ENCODE measurements around the gene SCGB3A1. TPM values are rescaled to one million over a fixed set of nuclear protein-coding genes. Genes with fewer than 3 reads are reported as not detected.

SCGB3A1 gene
- polyA plus RNA-seq, 4 donors: 0.22 to 0.90 TPM; not detected in 2

- H3K4me1 ChIP-seq (ENCODE audit: control insufficient read depth in 3 of 3, insufficient read depth in 2 of 3, low read depth in 1 of 3, low read length in 2 of 3): no peaks in the 10 kb centered on the region
- 2 to 4% (median 3%) methylated on average over 48 to 63 of the region's 63 CpGs for WGBS, 3 donors
- H3K36me3 ChIP-seq (ENCODE audit: control insufficient read depth in 3 of 3, insufficient read depth in 2 of 3, low read depth in 1 of 3, low read length in 3 of 3): no peaks in the 10 kb centered on the region
- H3K27me3 ChIP-seq (ENCODE audit: control insufficient read depth in 3 of 3, insufficient read depth in 3 of 3, low read length in 3 of 3): peaks cover 17 to 47% (median 20%) of the 10 kb centered on the region in 3 donors
- DNase-seq (peak in 1 of 2 donors; percentile 7), FAIRE-seq (no peak)
- peak overlapping the region in 1 of 3 donors; percentile 8 for H3K4me3 ChIP-seq (ENCODE audit: low read depth in 1 of 3, low read length in 3 of 3)
- H3K27ac ChIP-seq (ENCODE audit: low read depth in 1 of 3, low read length in 2 of 3): no peak overlapping the region
- H3K9me3 ChIP-seq (ENCODE audit: control insufficient read depth in 2 of 2, insufficient read depth in 1 of 2, low read depth in 1 of 2, low read length in 1 of 2): no peaks in the 10 kb centered on the region
Measured at GRCh38 chr5:180590543-180591310, 572 bp downstream of the SCGB3A1 start.

- Histone ChIP-seq H3K27ac (ENCODE audit: low read depth in 1 of 3, low read length in 2 of 3) (no peak overlapping the region), H3K27me3 (ENCODE audit: control insufficient read depth in 3 of 3, insufficient read depth in 3 of 3, low read length in 3 of 3) (peaks cover 17 to 47% (median 20%) of the 10 kb centered on the region in 3 donors), H3K9me3 (ENCODE audit: control insufficient read depth in 2 of 2, insufficient read depth in 1 of 2, low read depth in 1 of 2, low read length in 1 of 2) (no peaks in the 10 kb centered on the region), H3K4me3 (ENCODE audit: low read depth in 1 of 3, low read length in 3 of 3) (no peak overlapping the region), H3K4me1 (ENCODE audit: control insufficient read depth in 3 of 3, insufficient read depth in 2 of 3, low read depth in 1 of 3, low read length in 2 of 3) (no peaks in the 10 kb centered on the region), H3K36me3 (ENCODE audit: control insufficient read depth in 3 of 3, insufficient read depth in 2 of 3, low read depth in 1 of 3, low read length in 3 of 3) (no peaks in the 10 kb centered on the region)
- no peak for DNase-seq
- WGBS, 3 donors: 4 to 7% (median 4%) methylated on average over 40 to 44 of the region's 44 CpGs
- FAIRE-seq: no peak
Measured at GRCh38 chr5:180589771-180590542, 1.3 kb downstream of the SCGB3A1 start.

DNA sequence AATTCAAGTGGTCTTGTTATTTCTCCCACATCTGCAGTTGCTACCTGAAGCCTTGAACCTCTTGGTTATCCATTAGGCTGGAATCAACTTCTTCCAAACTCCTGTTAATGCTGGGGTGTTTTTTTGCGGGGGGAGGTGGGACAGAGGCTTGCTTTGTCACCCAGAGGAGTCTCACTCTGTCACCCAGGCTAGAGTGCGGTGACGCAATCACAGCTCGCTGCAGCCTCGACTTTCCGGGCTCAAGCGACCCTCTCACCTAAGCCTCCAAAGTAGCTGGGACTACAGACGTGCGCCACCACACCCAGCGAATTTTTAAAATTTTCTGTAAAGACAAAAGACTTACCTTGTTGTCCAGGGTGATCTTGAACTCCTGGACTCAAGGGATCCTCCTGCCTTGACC lies 4.4 kb downstream of the SCGB3A1 start:
- 84 to 93% (median 92%) methylated on average over 10 of the region's 10 CpGs for WGBS, 3 donors

DNA sequence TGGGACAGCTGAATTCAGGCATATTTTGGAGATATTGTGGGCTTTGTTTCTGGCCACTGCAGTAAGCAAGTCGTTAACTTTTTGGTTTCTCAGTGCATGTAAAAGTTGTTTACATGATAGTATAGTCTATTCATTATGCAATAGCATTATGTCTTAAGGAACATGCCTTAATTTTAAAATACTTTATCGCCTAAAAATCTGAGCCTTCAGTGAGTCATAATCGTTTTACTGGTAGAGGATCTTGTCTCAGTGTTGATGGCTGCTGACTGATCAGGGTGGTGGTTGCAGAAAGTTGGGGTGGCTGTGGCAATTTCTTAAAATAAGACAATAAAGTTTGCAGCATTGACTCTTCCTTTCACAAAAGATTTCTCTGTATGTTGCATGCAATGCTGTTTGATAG lies 5.1 kb downstream of the SCGB3A1 start:
- no peaks in the 10 kb centered on the region for H3K4me1 ChIP-seq (ENCODE audit: control insufficient read depth in 3 of 3, insufficient read depth in 2 of 3, low read depth in 1 of 3, low read length in 2 of 3)
- DNase-seq (no peak), FAIRE-seq (no peak)
- no peak overlapping the region for H3K4me3 ChIP-seq (ENCODE audit: low read depth in 1 of 3, low read length in 3 of 3)
- H3K9me3 ChIP-seq (ENCODE audit: control insufficient read depth in 2 of 2, insufficient read depth in 1 of 2, low read depth in 1 of 2, low read length in 1 of 2): peaks cover 0 to 4% of the 10 kb centered on the region in 2 donors
- 83 to 86% (median 86%) methylated on average over 3 of the region's 3 CpGs for WGBS, 3 donors
- peaks cover 13 to 26% (median 18%) of the 10 kb centered on the region in 3 donors for H3K27me3 ChIP-seq (ENCODE audit: control insufficient read depth in 3 of 3, insufficient read depth in 3 of 3, low read length in 3 of 3)
- H3K27ac ChIP-seq (ENCODE audit: low read depth in 1 of 3, low read length in 2 of 3): no peak overlapping the region
- no peaks in the 10 kb centered on the region for H3K36me3 ChIP-seq (ENCODE audit: control insufficient read depth in 3 of 3, insufficient read depth in 2 of 3, low read depth in 1 of 3, low read length in 3 of 3)

More for the DNA sequence above, 4.4 kb downstream of the SCGB3A1 start:
- FAIRE-seq: no peak
- H3K4me1 ChIP-seq (ENCODE audit: control insufficient read depth in 3 of 3, insufficient read depth in 2 of 3, low read depth in 1 of 3, low read length in 2 of 3): no peaks in the 10 kb centered on the region
- H3K4me3 ChIP-seq (ENCODE audit: low read depth in 1 of 3, low read length in 3 of 3): no peak overlapping the region
- peaks cover 0 to 4% of the 10 kb centered on the region in 2 donors for H3K9me3 ChIP-seq (ENCODE audit: control insufficient read depth in 2 of 2, insufficient read depth in 1 of 2, low read depth in 1 of 2, low read length in 1 of 2)
- H3K27ac ChIP-seq (ENCODE audit: low read depth in 1 of 3, low read length in 2 of 3): no peak overlapping the region
- H3K27me3 ChIP-seq (ENCODE audit: control insufficient read depth in 3 of 3, insufficient read depth in 3 of 3, low read length in 3 of 3): peaks cover 17 to 31% (median 18%) of the 10 kb centered on the region in 3 donors
- no peaks in the 10 kb centered on the region for H3K36me3 ChIP-seq (ENCODE audit: control insufficient read depth in 3 of 3, insufficient read depth in 2 of 3, low read depth in 1 of 3, low read length in 3 of 3)
- DNase-seq: no peak

DNA sequence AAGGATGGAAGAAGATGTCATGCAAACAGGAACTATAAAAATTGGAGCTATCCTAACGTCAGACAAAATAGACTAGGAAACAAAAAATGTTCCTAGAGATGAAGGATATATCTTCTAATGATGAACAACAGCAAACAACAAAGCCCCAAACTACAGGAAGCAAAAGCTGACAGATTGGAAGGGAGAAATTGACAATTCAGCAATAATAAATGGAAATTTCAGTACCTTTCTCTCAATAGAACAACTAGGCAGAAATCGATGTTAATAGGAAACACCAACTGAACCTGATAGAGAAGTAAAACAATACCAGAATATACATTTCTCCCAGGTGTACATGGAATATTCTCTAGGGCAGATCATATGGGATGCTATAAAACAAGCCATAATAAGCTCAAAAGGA lies 7.6 kb downstream of the SCGB3A1 start:
- 62 to 82% (median 70%) methylated on average over 2 of the region's 2 CpGs for WGBS, 3 donors

DNA sequence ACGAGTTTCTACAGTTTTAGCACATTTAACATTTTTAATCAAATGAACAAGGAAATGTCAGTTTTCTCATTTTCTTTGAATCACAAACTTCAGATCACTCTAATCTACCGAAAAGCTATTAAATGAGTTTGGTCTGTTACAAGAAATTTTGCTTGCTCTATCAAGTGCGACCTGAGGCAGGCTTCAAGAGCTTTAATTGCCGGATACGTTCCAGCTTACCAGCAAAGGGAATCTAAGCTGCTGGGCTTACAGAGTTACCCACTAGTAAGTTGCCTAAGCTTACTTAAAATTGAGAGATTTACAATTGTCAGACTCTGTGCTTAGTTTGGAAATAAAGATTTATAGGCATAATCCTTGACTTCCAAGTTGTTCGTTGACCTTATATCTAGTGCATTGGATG lies 10.6 kb downstream of the SCGB3A1 start:
- Histone ChIP-seq H3K4me1 (ENCODE audit: control insufficient read depth in 3 of 3, insufficient read depth in 2 of 3, low read depth in 1 of 3, low read length in 2 of 3) (no peaks in the 10 kb centered on the region), H3K27ac (ENCODE audit: low read depth in 1 of 3, low read length in 2 of 3) (no peak overlapping the region), H3K4me3 (ENCODE audit: low read depth in 1 of 3, low read length in 3 of 3) (no peak overlapping the region), H3K9me3 (ENCODE audit: control insufficient read depth in 2 of 2, insufficient read depth in 1 of 2, low read depth in 1 of 2, low read length in 1 of 2) (peaks cover 0 to 4% of the 10 kb centered on the region in 2 donors), H3K36me3 (ENCODE audit: control insufficient read depth in 3 of 3, insufficient read depth in 2 of 3, low read depth in 1 of 3, low read length in 3 of 3) (peaks cover 0 to 5% (median 3%) of the 10 kb centered on the region in 3 donors), H3K27me3 (ENCODE audit: control insufficient read depth in 3 of 3, insufficient read depth in 3 of 3, low read length in 3 of 3) (no peaks in the 10 kb centered on the region)
- DNase-seq (no peak), FAIRE-seq (no peak)
- WGBS, 3 donors: 83 to 91% (median 90%) methylated on average over 6 of the region's 6 CpGs

More for the DNA sequence above, 7.6 kb downstream of the SCGB3A1 start:
- H3K27me3 ChIP-seq (ENCODE audit: control insufficient read depth in 3 of 3, insufficient read depth in 3 of 3, low read length in 3 of 3): peaks cover 0 to 9% (median 6%) of the 10 kb centered on the region in 3 donors
- DNase-seq (no peak), FAIRE-seq (no peak)
- H3K4me1 ChIP-seq (ENCODE audit: control insufficient read depth in 3 of 3, insufficient read depth in 2 of 3, low read depth in 1 of 3, low read length in 2 of 3): no peaks in the 10 kb centered on the region
- no peak overlapping the region for H3K4me3 ChIP-seq (ENCODE audit: low read depth in 1 of 3, low read length in 3 of 3)
- H3K36me3 ChIP-seq (ENCODE audit: control insufficient read depth in 3 of 3, insufficient read depth in 2 of 3, low read depth in 1 of 3, low read length in 3 of 3): peaks cover 0 to 5% (median 0%) of the 10 kb centered on the region in 3 donors
- H3K27ac ChIP-seq (ENCODE audit: low read depth in 1 of 3, low read length in 2 of 3): no peak overlapping the region
- peaks cover 0 to 4% of the 10 kb centered on the region in 2 donors for H3K9me3 ChIP-seq (ENCODE audit: control insufficient read depth in 2 of 2, insufficient read depth in 1 of 2, low read depth in 1 of 2, low read length in 1 of 2)

DNA sequence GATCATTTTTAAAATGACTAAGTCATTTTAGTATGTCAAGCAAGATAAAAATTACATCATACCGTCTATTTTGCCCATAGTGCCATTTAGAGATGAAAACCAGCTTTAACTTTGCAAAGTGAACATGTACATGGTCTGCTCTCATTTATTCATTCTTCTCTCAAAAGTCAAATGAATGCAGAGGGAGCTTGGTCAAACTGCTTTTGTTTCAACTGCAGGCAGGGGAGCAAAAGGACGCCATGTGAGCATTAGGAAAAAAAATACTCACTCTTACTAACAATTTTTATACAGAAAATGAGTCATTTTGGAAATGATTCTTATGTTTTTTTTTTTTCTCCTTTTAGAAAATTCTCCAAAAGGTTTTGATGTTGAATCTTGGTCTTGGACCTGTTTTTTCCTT lies 15.7 kb downstream of the SCGB3A1 start:
- H3K9me3 ChIP-seq (ENCODE audit: control insufficient read depth in 2 of 2, insufficient read depth in 1 of 2, low read depth in 1 of 2, low read length in 1 of 2): no peaks in the 10 kb centered on the region
- WGBS, 3 donors: 81 to 94% (median 82%) methylated on average over 2 of the region's 2 CpGs
- no peak for FAIRE-seq
- H3K36me3 ChIP-seq (ENCODE audit: control insufficient read depth in 3 of 3, insufficient read depth in 2 of 3, low read depth in 1 of 3, low read length in 3 of 3): peaks cover 9 to 22% (median 14%) of the 10 kb centered on the region in 3 donors
- H3K27me3 ChIP-seq (ENCODE audit: control insufficient read depth in 3 of 3, insufficient read depth in 3 of 3, low read length in 3 of 3): no peaks in the 10 kb centered on the region
- no peaks in the 10 kb centered on the region for H3K4me1 ChIP-seq (ENCODE audit: control insufficient read depth in 3 of 3, insufficient read depth in 2 of 3, low read depth in 1 of 3, low read length in 2 of 3)
- H3K27ac ChIP-seq (ENCODE audit: low read depth in 1 of 3, low read length in 2 of 3): no peak overlapping the region
- no peak overlapping the region for H3K4me3 ChIP-seq (ENCODE audit: low read depth in 1 of 3, low read length in 3 of 3)
- no peak for DNase-seq

- no peak for FAIRE-seq
- H3K27me3 ChIP-seq (ENCODE audit: control insufficient read depth in 3 of 3, insufficient read depth in 3 of 3, low read length in 3 of 3): no peaks in the 10 kb centered on the region
- peaks cover 8 to 28% (median 19%) of the 10 kb centered on the region in 3 donors for H3K36me3 ChIP-seq (ENCODE audit: control insufficient read depth in 3 of 3, insufficient read depth in 2 of 3, low read depth in 1 of 3, low read length in 3 of 3)
- no peaks in the 10 kb centered on the region for H3K4me1 ChIP-seq (ENCODE audit: control insufficient read depth in 3 of 3, insufficient read depth in 2 of 3, low read depth in 1 of 3, low read length in 2 of 3)
- no peaks in the 10 kb centered on the region for H3K9me3 ChIP-seq (ENCODE audit: control insufficient read depth in 2 of 2, insufficient read depth in 1 of 2, low read depth in 1 of 2, low read length in 1 of 2)
- H3K27ac ChIP-seq (ENCODE audit: low read depth in 1 of 3, low read length in 2 of 3): no peak overlapping the region
- DNase-seq: no peak
- no peak overlapping the region for H3K4me3 ChIP-seq (ENCODE audit: low read depth in 1 of 3, low read length in 3 of 3)
- WGBS, 3 donors: 75 to 81% (median 80%) methylated on average over 8 of the region's 8 CpGs
Measured at GRCh38 chr5:180568914-180569313, 22.4 kb downstream of the SCGB3A1 start.
